Measurements from ENCODE around the gene GABBR2. TPM values are rescaled to one million over a fixed set of nuclear protein-coding genes. Genes with fewer than 3 reads are reported as not detected.
"Not testable (repeated sequence)": the region's sequence is repeated elsewhere in the genome, so short reads cannot be mapped to it uniquely, and the experiment has no call there.

Gene GABBR2
- total and polyA plus RNA-seq, 2 donors (not counting 1 experiment from before 2014, with no cell fraction given): 0.03 TPM; not detected in 1

GRCh38 chr9:98267556-98267955, 441.2 kb downstream of the GABBR2 start:
- H3K27me3 ChIP-seq (replicated peaks in 1 of 4; ENCODE audit: control extremely low read depth in 1 of 4, control insufficient read depth in 3 of 4, insufficient read depth in 4 of 4, low read length in 3 of 4); ATAC-seq (ENCODE audit: low read depth); H3K9me3 Mint-ChIP-seq (ENCODE audit: insufficient read depth); H3K4me2 ChIP-seq (replicated peaks; ENCODE audit: low read depth, low read length, poor library complexity, severe bottlenecking); DNase-seq; H3K4me1 ChIP-seq (ENCODE audit: control insufficient read depth in 2 of 2, insufficient read depth in 2 of 2, low read length in 2 of 2); H3K9ac ChIP-seq (ENCODE audit: low read length); POLR2A ChIA-PET; H3K27ac Mint-ChIP-seq; intact Hi-C loops (cut with micrococcal nuclease); H3K79me2 ChIP-seq (ENCODE audit: control insufficient read depth, insufficient read depth, low read length); CTCF ChIA-PET; H3K9me3 ChIP-seq (ENCODE audit: control extremely low read depth in 1 of 3, control insufficient read depth in 2 of 3, insufficient read depth in 1 of 3, low read length in 2 of 3); H3K4me3 ChIP-seq (ENCODE audit: control extremely low read depth in 1 of 5, extremely low read depth in 1 of 5, insufficient read depth in 1 of 5, low read depth in 2 of 5, low read length in 4 of 5); H3K4me3 Mint-ChIP-seq; H2AFZ ChIP-seq (ENCODE audit: insufficient read depth, low read depth, low read length, poor library complexity, severe bottlenecking); H4K20me1 ChIP-seq (ENCODE audit: control insufficient read depth, insufficient read depth, low read length, poor library complexity, severe bottlenecking); H3K36me3 ChIP-seq (replicated peaks in 1 of 2; ENCODE audit: control extremely low read depth in 1 of 2, control insufficient read depth in 1 of 2, extremely low read depth in 1 of 2, insufficient read depth in 2 of 2, low read length in 1 of 2); H3K27ac ChIP-seq (ENCODE audit: low read length in 2 of 2); H3K4me1 Mint-ChIP-seq: not testable (repeated sequence)
- 97% methylated on average over 7 of the region's 8 CpGs for WGBS (ENCODE audit: insufficient coverage)
- peaks cover 52% of the 10 kb centered on the region for H3K27me3 Mint-ChIP-seq

- intact Hi-C loops (cut with micrococcal nuclease): loop anchor here (5.0 kb wide), 1 partner anchor 552 kb away; no protein-coding TSS in a partner anchor
- H2AFZ ChIP-seq (ENCODE audit: insufficient read depth, low read depth, low read length, poor library complexity, severe bottlenecking): no peak overlapping the region
- POLR2A ChIA-PET: no interaction called here
- H3K36me3 ChIP-seq (replicated peaks in 1 of 2; ENCODE audit: control extremely low read depth in 1 of 2, control insufficient read depth in 1 of 2, extremely low read depth in 1 of 2, insufficient read depth in 2 of 2, low read length in 1 of 2): no peaks in the 10 kb centered on the region
- WGBS (ENCODE audit: insufficient coverage): no CpG with 5 or more reads among the region's 2 CpGs
- H3K27ac Mint-ChIP-seq: no peak overlapping the region
- H3K4me3 Mint-ChIP-seq: no peak overlapping the region
- H3K9ac ChIP-seq (ENCODE audit: low read length): no peak overlapping the region
- H3K4me3 ChIP-seq (ENCODE audit: control extremely low read depth in 1 of 5, extremely low read depth in 1 of 5, insufficient read depth in 1 of 5, low read depth in 2 of 5, low read length in 4 of 5): no peak overlapping the region
- H3K9me3 ChIP-seq (ENCODE audit: control extremely low read depth in 1 of 3, control insufficient read depth in 2 of 3, insufficient read depth in 1 of 3, low read length in 2 of 3): no peaks in the 10 kb centered on the region
- H3K79me2 ChIP-seq (ENCODE audit: control insufficient read depth, insufficient read depth, low read length): no peaks in the 10 kb centered on the region
- CTCF ChIA-PET: interaction anchor here (0.8 to 3.1 kb wide), 15 partner anchors 17 to 558 kb away, joined by 3 to 36 read pairs (median 5); partner anchors contain the start of gene TRMO
- H4K20me1 ChIP-seq (ENCODE audit: control insufficient read depth, insufficient read depth, low read length, poor library complexity, severe bottlenecking): no peaks in the 10 kb centered on the region
- no peaks in the 10 kb centered on the region for H3K9me3 Mint-ChIP-seq (ENCODE audit: insufficient read depth)
- H3K27me3 ChIP-seq (replicated peaks in 1 of 4; ENCODE audit: control extremely low read depth in 1 of 4, control insufficient read depth in 3 of 4, insufficient read depth in 4 of 4, low read length in 3 of 4): no peaks in the 10 kb centered on the region
- ATAC-seq (ENCODE audit: low read depth) (no peak), DNase-seq (no peak)
- no peak overlapping the region for H3K4me2 ChIP-seq (replicated peaks; ENCODE audit: low read depth, low read length, poor library complexity, severe bottlenecking)
- no peaks in the 10 kb centered on the region for H3K4me1 ChIP-seq (ENCODE audit: control insufficient read depth in 2 of 2, insufficient read depth in 2 of 2, low read length in 2 of 2)
- H3K4me1 Mint-ChIP-seq: no peaks in the 10 kb centered on the region
- peaks cover 29% of the 10 kb centered on the region for H3K27me3 Mint-ChIP-seq
- H3K27ac ChIP-seq (ENCODE audit: low read length in 2 of 2): no peak overlapping the region
- TF ChIP-seq EZH2 (IDR thresholded peaks at IDR 0.05; ENCODE audit: borderline replicate concordance, insufficient read depth, low read depth, low read length, poor library complexity, severe bottlenecking): no peak
- TF ChIP-seq, protein P1, sequence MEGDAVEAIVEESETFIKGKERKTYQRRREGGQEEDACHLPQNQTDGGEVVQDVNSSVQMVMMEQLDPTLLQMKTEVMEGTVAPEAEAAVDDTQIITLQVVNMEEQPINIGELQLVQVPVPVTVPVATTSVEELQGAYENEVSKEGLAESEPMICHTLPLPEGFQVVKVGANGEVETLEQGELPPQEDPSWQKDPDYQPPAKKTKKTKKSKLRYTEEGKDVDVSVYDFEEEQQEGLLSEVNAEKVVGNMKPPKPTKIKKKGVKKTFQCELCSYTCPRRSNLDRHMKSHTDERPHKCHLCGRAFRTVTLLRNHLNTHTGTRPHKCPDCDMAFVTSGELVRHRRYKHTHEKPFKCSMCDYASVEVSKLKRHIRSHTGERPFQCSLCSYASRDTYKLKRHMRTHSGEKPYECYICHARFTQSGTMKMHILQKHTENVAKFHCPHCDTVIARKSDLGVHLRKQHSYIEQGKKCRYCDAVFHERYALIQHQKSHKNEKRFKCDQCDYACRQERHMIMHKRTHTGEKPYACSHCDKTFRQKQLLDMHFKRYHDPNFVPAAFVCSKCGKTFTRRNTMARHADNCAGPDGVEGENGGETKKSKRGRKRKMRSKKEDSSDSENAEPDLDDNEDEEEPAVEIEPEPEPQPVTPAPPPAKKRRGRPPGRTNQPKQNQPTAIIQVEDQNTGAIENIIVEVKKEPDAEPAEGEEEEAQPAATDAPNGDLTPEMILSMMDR (IDR thresholded peaks at IDR 0.05): no peak
Observed at GRCh38 chr9:98264516-98264915, 444.2 kb downstream of the GABBR2 start.

Measured in B cell (primary cell).